Measurements from ENCODE around the gene PSMD11. TPM values are rescaled to one million over a fixed set of nuclear protein-coding genes. Genes with fewer than 3 reads are reported as not detected.

The PSMD11 gene
- total and polyA plus RNA-seq, 2 of the 13 experiments (the other 11 are each of a cell fraction or from before 2014, with no cell fraction given) = 69.8 to 152 TPM

GRCh38 chr17:32441886-32442285, 2.4 kb upstream of the PSMD11 start:
- peaks cover 49% of the 10 kb centered on the region for H3K4me1 ChIP-seq (ENCODE audit: insufficient read depth, low read length)
- DNase-seq (ENCODE audit: low spot score) (no peak), FAIRE-seq (no peak), ATAC-seq (no peak)
- H3K9ac ChIP-seq (ENCODE audit: insufficient read depth, low read depth, low read length) = no peak overlapping the region
- H3K27ac ChIP-seq (ENCODE audit: extremely low read length, insufficient read depth, low read length) = no peak overlapping the region
- H3K36me3 ChIP-seq (replicated peaks in 1 of 2; ENCODE audit: control insufficient read depth in 1 of 2, insufficient read depth in 2 of 2, low read length in 2 of 2) = no peaks in the 10 kb centered on the region; a peak in 1 of 5 replicates
- no peaks in the 10 kb centered on the region for H3K9me3 ChIP-seq (ENCODE audit: low read length)
- no peak overlapping the region for H3K4me2 ChIP-seq (ENCODE audit: low read depth, low read length)
- no peaks in the 10 kb centered on the region for H3K27me3 ChIP-seq (ENCODE audit: control insufficient read depth in 1 of 2, insufficient read depth in 2 of 2, low read length in 2 of 2)
- intact Hi-C loops (cut with micrococcal nuclease; ENCODE audit: unreplicated experiment) (no loop called here), in situ Hi-C loops (cut with HindIII; ENCODE audit: extremely low pct_ligation_motif_present, low pct_unique_long_range_greater_than_20kb) (no loop called here)
- ChIA-PET CTCF (ENCODE audit: low intra/inter-chr PET ratio, low total read pairs) (no interaction called here), POLR2A (no interaction called here)
- TF ChIP-seq ATF7 (IDR thresholded peaks at IDR 0.05) (peak; percentile 91), ATF7 (CRISPR knock-in tag; IDR thresholded peaks at IDR 0.05) (no peak), KDM3A (CRISPR knock-in tag; IDR thresholded peaks at IDR 0.05; ENCODE audit: low read depth) (no peak), CREB1 (IDR thresholded peaks at IDR 0.05) (peak; percentile 97), CREB1 (CRISPR knock-in tag; IDR thresholded peaks at IDR 0.05) (0 out of 2 replicates have a peak, but pooled peaks have one; percentile 15)
- H4K20me1 ChIP-seq (ENCODE audit: insufficient read depth, low read length) = peaks cover 15% of the 10 kb centered on the region
- no peak overlapping the region for H3K4me3 ChIP-seq (replicated peaks in 1 of 3; ENCODE audit: insufficient read depth in 1 of 3, low read depth in 2 of 3, low read length in 3 of 3)
- 16% methylated on average over 2 of the region's 2 CpGs for whole genome bisulfite sequencing (ENCODE audit: low lambda C conversion rate)
- BruUV-seq (replicated peaks) = no TSS peak
- no peak overlapping the region for H2AFZ ChIP-seq (ENCODE audit: low read length)
- H3K79me2 ChIP-seq (ENCODE audit: insufficient read depth, low read length) = peaks cover 24% of the 10 kb centered on the region

GRCh38 chr17:32443827-32444300, 446 bp upstream of the PSMD11 start:
- Histone ChIP-seq H2AFZ (ENCODE audit: low read length) (peak overlapping the region; percentile 29), H4K20me1 (ENCODE audit: insufficient read depth, low read length) (peaks cover 15% of the 10 kb centered on the region), H3K4me1 (ENCODE audit: insufficient read depth, low read length) (peaks cover 58% of the 10 kb centered on the region), H3K4me2 (ENCODE audit: low read depth, low read length) (peak overlapping the region; percentile 99), H3K27ac (ENCODE audit: extremely low read length, insufficient read depth, low read length) (no peak overlapping the region), H3K9ac (ENCODE audit: insufficient read depth, low read depth, low read length) (peak overlapping the region; percentile 62; the same call in 1 of the 2 replicates), H3K36me3 (replicated peaks in 1 of 2; ENCODE audit: control insufficient read depth in 1 of 2, insufficient read depth in 2 of 2, low read length in 2 of 2) (peaks cover 2 to 9% of the 10 kb centered on the region in 2 experiments; a peak in 4 of 5 replicates), H3K79me2 (ENCODE audit: insufficient read depth, low read length) (peaks cover 41% of the 10 kb centered on the region), H3K27me3 (ENCODE audit: control insufficient read depth in 1 of 2, insufficient read depth in 2 of 2, low read length in 2 of 2) (no peaks in the 10 kb centered on the region), H3K4me3 (replicated peaks in 1 of 3; ENCODE audit: insufficient read depth in 1 of 3, low read depth in 2 of 3, low read length in 3 of 3) (peak overlapping the region; percentile 61 to 88 (median 81)), H3K9me3 (ENCODE audit: low read length) (no peaks in the 10 kb centered on the region)
- POLR2A ChIA-PET = interaction anchor here (0.8 to 1.7 kb wide), 9 partner anchors 10 to 103 kb away, joined by 3 to 13 read pairs (median 4); partner anchors contain the start of gene CDK5R1
- ATAC-seq = peak; percentile 20
- in situ Hi-C loops (cut with HindIII; ENCODE audit: extremely low pct_ligation_motif_present, low pct_unique_long_range_greater_than_20kb) (no loop called here), intact Hi-C loops (cut with micrococcal nuclease; ENCODE audit: unreplicated experiment) (no loop called here)
- DNase-seq (ENCODE audit: low spot score) = no peak
- FAIRE-seq = no peak
- WGBS (ENCODE audit: low lambda C conversion rate) = 0% methylated on average over 14 of the region's 29 CpGs
- no TSS peak for BruUV-seq (replicated peaks)
- CTCF ChIA-PET (ENCODE audit: low intra/inter-chr PET ratio, low total read pairs) = interaction anchor here (1.5 kb wide), 1 partner anchor 18 kb away, joined by 4 read pairs; no protein-coding TSS in a partner anchor
- no peak for TF ChIP-seq CCAR2 (optimal IDR thresholded peaks at IDR 0.05; ENCODE audit: low read depth, low read length)
- TF ChIP-seq NAIF1 (CRISPR knock-in tag; IDR thresholded peaks at IDR 0.05; ENCODE audit: borderline replicate concordance) = no peak
- no peak for TF ChIP-seq ONECUT2 (CRISPR knock-in tag; IDR thresholded peaks at IDR 0.05)
- TF ChIP-seq SALL2 (CRISPR knock-in tag; IDR thresholded peaks at IDR 0.05) = no peak
- TF ChIP-seq GRHL1 (CRISPR knock-in tag; conservative IDR thresholded peaks at IDR 0.05) = no peak
- TF ChIP-seq PRPF4 (IDR thresholded peaks at IDR 0.05; ENCODE audit: low read depth, low read length, poor library complexity, severe bottlenecking) = no peak
- TF ChIP-seq MAX (IDR thresholded peaks at IDR 0.05) = peak; percentile 2; the same call in 1 of the 2 replicates
- TF ChIP-seq DZIP1 (CRISPR knock-in tag; IDR thresholded peaks at IDR 0.05) = 0 out of 2 replicates have a peak, but pooled peaks have one; percentile 20
- no peak for TF ChIP-seq ZNF335 (CRISPR knock-in tag; IDR thresholded peaks at IDR 0.05)
- no peak for TF ChIP-seq ASH2L (IDR thresholded peaks at IDR 0.05; ENCODE audit: insufficient read length, low read depth, low read length)
